Measurements from ENCODE around the gene ADAM8. TPM values are rescaled to one million over a fixed set of nuclear protein-coding genes. Genes with fewer than 3 reads are reported as not detected.

ADAM8 gene
- total and polyA plus RNA-seq, 2 donors, result 3.0 to 5.7 TPM

- Histone ChIP-seq H3K4me3 (ENCODE audit: low read depth, low read length) (no peak overlapping the region), H3K36me3 (ENCODE audit: insufficient read depth) (peaks cover 7% of the 10 kb centered on the region), H3K27ac (ENCODE audit: low read depth) (no peak overlapping the region), H3K4me1 (ENCODE audit: insufficient read depth) (no peaks in the 10 kb centered on the region)
- WGBS, result 92% methylated on average over 24 of the region's 24 CpGs
- no peak for DNase-seq (ENCODE audit: extremely low spot score)
Measured at GRCh38 chr10:133282846-133283390, 6.2 kb upstream of the ADAM8 start.

DNA sequence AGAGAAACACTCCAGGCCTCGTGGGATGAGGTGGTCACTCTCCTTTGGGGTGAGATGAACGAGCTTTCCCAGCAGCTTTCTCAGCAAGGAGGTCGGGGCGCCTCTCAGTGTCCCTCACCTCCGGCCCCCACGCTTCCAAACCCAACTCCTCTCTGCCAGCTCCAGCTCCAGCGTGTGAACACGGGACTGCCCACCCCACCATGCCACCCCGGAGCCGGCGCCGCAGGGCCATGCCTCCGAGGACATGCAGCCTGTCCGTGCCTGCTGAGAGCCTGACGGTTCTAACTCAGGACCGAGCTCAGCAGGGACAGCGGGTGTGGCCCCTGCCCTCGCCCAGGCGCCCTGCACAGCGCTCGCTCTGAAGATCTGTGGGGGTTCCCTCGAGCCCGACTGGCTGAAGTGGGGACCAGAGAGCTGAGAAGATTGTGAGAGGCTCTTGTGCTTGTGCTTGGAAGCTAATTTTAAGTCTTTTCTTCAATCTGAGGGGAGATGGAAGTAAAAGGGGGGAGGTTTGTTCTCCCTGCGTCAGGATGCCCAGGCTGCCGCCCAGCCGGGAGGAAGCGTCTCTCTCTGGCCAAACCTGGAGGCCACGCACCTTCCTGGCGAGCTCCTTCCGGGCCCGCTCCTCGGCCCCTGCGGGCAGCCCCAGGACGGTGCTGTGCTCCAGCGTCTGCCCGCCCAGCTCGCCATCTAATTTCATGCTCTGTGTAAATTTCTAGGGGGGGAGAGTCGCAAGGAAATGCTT lies 5.1 kb upstream of the ADAM8 start:
- no peaks in the 10 kb centered on the region for H3K4me1 ChIP-seq (ENCODE audit: insufficient read depth)
- H3K4me3 ChIP-seq (ENCODE audit: low read depth, low read length), result no peak overlapping the region
- 92% methylated on average over 38 of the region's 38 CpGs for WGBS
- no peak for DNase-seq (ENCODE audit: extremely low spot score)
- H3K36me3 ChIP-seq (ENCODE audit: insufficient read depth), result peaks cover 7% of the 10 kb centered on the region
- no peak overlapping the region for H3K27ac ChIP-seq (ENCODE audit: low read depth)

DNA sequence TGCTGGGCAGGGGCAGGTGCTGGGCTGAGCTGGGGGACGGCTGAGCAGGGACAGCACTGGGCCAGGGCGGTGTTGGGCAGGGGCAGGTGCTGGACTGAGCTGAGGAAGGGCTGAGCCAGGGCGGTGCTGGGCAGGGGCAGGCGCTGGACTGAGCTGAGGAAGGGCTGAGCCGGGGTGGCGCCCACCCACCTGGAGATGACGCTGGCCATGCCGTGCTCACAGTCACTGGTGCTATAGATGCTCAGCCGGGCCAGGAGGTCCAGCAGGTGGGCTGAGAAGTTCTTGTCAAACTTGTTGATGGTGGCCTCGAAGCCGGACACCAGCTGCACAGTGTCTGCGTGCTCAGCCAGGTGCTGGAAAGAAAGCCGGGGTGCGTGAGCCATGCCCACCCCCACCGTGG lies 4.4 kb upstream of the ADAM8 start:
- WGBS, result 95% methylated on average over 15 of the region's 15 CpGs

DNA sequence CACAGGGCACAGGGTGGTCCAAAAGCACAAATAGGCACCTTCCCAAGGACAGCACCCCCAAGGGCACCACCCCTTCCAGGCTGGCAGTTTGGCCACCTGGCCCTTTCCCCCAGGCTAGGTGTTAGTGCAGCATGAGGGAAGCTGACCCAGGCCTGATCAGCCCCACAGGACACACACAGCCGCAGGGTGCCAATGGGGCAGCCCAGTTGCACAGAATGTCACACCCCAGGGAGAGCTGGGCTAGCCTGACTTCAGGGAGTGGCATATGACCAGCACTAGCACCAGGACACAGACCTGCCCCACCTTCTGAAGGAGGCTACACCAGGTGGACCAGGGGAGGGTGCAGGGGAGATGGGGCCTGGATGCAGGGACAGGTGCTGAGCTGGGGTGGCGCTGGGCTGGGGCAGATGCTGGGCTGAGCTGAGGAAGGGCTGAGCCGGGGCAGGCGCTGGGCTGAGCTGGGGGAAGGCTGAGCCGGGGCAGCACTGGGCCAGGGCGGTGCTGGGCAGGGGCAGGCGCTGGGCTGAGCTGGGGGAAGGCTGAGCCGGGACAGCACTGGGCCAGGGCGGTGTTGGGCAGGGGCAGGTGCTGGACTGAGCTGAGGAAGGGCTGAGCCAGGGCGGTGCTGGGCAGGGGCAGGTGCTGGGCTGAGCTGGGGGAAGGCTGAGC lies 3.9 kb upstream of the ADAM8 start:
- Histone ChIP-seq H3K4me1 (ENCODE audit: insufficient read depth) (no peaks in the 10 kb centered on the region), H3K36me3 (ENCODE audit: insufficient read depth) (peaks cover 7% of the 10 kb centered on the region), H3K27ac (ENCODE audit: low read depth) (no peak overlapping the region), H3K4me3 (ENCODE audit: low read depth, low read length) (no peak overlapping the region)
- 94% methylated on average over 10 of the region's 10 CpGs for WGBS
- DNase-seq (ENCODE audit: extremely low spot score), result no peak

More for the DNA sequence above, 4.4 kb upstream of the ADAM8 start:
- Histone ChIP-seq H3K27ac (ENCODE audit: low read depth) (no peak overlapping the region), H3K4me1 (ENCODE audit: insufficient read depth) (no peaks in the 10 kb centered on the region), H3K36me3 (ENCODE audit: insufficient read depth) (peaks cover 7% of the 10 kb centered on the region), H3K4me3 (ENCODE audit: low read depth, low read length) (no peak overlapping the region)
- no peak for DNase-seq (ENCODE audit: extremely low spot score)

- H3K4me3 ChIP-seq (ENCODE audit: low read depth, low read length), result no peak overlapping the region
- WGBS, result 82% methylated on average over 24 of the region's 24 CpGs
- H3K4me1 ChIP-seq (ENCODE audit: insufficient read depth), result no peaks in the 10 kb centered on the region
- H3K36me3 ChIP-seq (ENCODE audit: insufficient read depth), result peaks cover 7% of the 10 kb centered on the region
- H3K27ac ChIP-seq (ENCODE audit: low read depth), result no peak overlapping the region
- DNase-seq (ENCODE audit: extremely low spot score), result no peak
Measured at GRCh38 chr10:133279326-133280226, 2.9 kb upstream of the ADAM8 start.

DNA sequence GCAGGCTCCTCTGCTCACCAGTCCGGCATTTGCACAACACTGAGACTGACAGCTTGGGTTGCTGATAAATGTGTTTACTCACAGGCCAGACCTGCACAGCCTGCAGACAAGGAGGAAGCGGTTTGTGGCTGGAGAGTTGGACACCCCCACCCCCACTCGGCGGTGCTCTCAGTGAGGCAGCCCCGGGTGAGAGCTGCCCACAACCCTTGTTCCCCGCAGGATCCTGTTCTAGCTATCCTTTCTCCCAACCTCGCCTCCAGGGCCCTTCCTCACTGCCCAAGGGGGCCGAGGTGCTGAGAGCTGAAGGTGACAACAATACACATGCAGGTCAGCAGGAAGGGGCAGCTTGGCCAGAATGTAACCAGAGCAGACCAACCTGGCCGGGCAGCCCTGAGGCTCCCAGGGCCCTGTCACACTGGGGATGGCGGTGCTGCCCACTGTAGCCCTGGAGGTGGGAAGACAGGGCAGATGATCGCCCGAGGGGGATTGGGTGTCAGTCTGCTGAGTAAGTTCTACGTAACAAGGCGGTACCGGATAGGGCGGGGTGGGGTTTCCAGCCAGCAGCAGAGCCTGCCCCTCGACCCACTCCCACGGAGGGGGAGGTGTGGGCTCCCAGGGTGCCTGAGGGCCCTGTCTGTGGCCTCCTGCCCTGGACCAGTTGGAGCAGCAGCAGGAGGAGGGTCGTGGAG lies 2.1 kb upstream of the ADAM8 start:
- H3K4me3 ChIP-seq (ENCODE audit: low read depth, low read length), result no peak overlapping the region
- DNase-seq (ENCODE audit: extremely low spot score), result no peak
- H3K27ac ChIP-seq (ENCODE audit: low read depth), result peak overlapping the region; percentile 71
- WGBS, result 67% methylated on average over 19 of the region's 19 CpGs
- peaks cover 4% of the 10 kb centered on the region for H3K36me3 ChIP-seq (ENCODE audit: insufficient read depth)
- no peaks in the 10 kb centered on the region for H3K4me1 ChIP-seq (ENCODE audit: insufficient read depth)

- Histone ChIP-seq H3K4me1 (ENCODE audit: insufficient read depth) (no peaks in the 10 kb centered on the region), H3K27ac (ENCODE audit: low read depth) (no peak overlapping the region), H3K36me3 (ENCODE audit: insufficient read depth) (peaks cover 4% of the 10 kb centered on the region), H3K4me3 (ENCODE audit: low read depth, low read length) (no peak overlapping the region)
- WGBS, result 67% methylated on average over 12 of the region's 12 CpGs
- no peak for DNase-seq (ENCODE audit: extremely low spot score)
Measured at GRCh38 chr10:133277993-133278576, 1.4 kb upstream of the ADAM8 start.

DNA sequence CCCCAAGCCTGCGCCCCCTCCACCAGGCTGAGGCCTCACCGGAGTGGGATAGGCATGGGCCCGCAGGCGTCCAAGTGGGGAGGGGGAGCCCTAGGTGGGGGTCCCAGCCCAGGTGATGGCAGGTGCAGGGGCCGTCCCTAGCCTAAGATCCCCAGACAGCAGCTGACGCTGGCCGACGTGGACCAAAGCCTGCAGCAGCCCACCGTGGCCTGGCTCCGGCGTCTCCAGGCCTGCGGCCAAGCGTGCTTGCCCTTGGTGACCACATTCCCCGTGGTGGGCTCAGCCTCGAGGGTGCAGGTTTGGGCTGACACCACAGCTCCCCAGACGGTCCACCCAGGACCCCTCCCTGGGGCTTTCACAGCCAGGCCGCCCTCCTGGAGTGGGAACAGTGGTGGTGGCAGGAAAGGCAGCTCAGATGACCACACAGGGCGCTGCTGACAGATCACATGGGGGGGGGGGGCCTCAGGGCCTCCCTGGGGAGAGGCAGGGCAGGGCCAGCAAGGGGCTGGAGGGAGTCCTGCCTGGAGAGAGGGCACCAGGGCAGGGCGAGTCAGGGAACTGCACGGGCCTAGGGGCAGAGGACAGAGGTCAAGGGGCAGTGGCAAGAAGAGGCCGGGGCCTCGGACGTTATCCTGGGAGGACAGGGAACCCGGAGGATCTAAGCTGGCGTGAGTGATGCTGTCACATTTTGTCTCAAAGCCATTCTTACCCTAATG lies 767 bp upstream of the ADAM8 start:
- DNase-seq (ENCODE audit: extremely low spot score), result no peak
- no peak overlapping the region for H3K4me3 ChIP-seq (ENCODE audit: low read depth, low read length)
- peaks cover 4% of the 10 kb centered on the region for H3K36me3 ChIP-seq (ENCODE audit: insufficient read depth)
- H3K27ac ChIP-seq (ENCODE audit: low read depth), result no peak overlapping the region
- H3K4me1 ChIP-seq (ENCODE audit: insufficient read depth), result no peaks in the 10 kb centered on the region
- WGBS, result 59% methylated on average over 25 of the region's 25 CpGs

GRCh38 chr10:133276100-133276434 lies 601 bp downstream of the ADAM8 start:
- peak overlapping the region; percentile 12 for H3K4me3 ChIP-seq (ENCODE audit: low read depth, low read length)

DNA sequence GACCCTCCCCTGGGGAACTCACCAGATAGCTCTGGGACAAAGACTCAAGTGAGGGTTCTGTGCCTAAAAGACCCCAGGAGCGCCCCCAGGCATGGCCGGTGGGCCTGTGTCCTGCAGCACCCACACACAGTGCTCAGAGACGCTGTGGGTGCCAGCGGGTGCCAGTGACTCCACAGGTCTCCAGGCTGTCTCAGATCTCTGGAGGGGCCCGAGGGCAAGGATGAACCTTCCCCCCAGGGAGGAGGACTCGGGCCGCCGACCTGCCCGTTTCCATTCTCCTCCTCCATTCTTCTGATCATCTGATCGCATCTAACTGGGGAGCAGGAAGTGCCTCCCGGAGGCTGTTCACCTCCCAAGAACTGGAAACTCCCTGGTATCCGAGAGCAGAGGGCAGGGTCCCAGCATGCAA lies 980 bp downstream of the ADAM8 start:
- DNase-seq (ENCODE audit: extremely low spot score), result no peak
- Histone ChIP-seq H3K27ac (ENCODE audit: low read depth) (no peak overlapping the region), H3K4me3 (ENCODE audit: low read depth, low read length) (peak overlapping the region; percentile 12), H3K36me3 (ENCODE audit: insufficient read depth) (peaks cover 3% of the 10 kb centered on the region), H3K4me1 (ENCODE audit: insufficient read depth) (no peaks in the 10 kb centered on the region)
- WGBS, result 33% methylated on average over 12 of the region's 12 CpGs

More at GRCh38 chr10:133276100-133276434, 601 bp downstream of the ADAM8 start:
- no peaks in the 10 kb centered on the region for H3K4me1 ChIP-seq (ENCODE audit: insufficient read depth)
- WGBS, result 21% methylated on average over 6 of the region's 6 CpGs
- no peak for DNase-seq (ENCODE audit: extremely low spot score)
- H3K36me3 ChIP-seq (ENCODE audit: insufficient read depth), result peaks cover 3% of the 10 kb centered on the region
- no peak overlapping the region for H3K27ac ChIP-seq (ENCODE audit: low read depth)

DNA sequence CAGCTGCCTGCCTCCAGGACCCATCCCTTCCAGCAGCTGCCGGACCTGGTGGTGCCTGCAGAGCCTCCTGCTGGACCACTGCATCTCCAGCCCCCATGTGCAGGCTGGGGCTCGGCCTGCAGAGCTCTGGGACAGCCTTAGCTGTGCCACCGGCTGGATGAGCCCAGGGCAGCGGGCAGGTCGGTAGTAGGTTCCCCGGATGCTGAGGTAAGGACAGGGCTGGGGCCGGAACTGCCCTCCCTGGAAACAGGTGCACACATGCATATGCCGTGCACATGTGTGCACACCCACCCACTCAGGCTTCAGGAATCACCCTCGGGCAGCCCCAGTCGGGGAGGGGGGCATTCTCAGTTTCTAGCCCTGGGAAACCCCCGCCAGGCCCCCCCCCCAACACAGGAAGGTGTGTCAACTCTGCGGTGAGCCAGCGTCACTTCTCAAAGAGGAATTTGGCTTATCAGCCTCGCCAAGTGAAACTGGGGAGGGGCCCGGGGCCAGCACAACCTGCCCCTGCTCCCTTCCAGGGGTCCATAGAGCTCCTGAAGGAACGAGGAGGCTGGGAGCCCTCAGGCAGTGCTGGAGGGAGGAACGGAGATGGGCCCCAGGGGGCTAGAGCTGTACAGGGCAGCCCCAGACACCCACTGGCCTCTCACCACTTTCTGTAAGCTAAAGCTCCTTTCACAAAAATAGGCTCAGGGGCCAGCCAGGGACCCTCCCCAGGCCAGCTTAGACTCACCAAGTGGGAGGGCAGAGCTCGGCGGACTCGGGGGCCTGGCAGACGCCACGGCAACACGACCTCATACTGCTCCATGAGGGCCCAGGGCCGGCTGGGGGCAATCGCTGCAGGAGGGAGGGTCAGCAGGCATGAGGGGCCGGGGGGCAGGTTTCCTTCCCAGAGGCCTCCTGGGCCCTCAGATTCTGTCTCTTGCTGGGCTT lies 1.7 kb downstream of the ADAM8 start:
- whole genome bisulfite sequencing, result 35% methylated on average over 26 of the region's 26 CpGs
- H3K36me3 ChIP-seq (ENCODE audit: insufficient read depth), result no peaks in the 10 kb centered on the region
- H3K4me3 ChIP-seq (ENCODE audit: low read depth, low read length), result no peak overlapping the region
- no peak for DNase-seq (ENCODE audit: extremely low spot score)
- no peaks in the 10 kb centered on the region for H3K4me1 ChIP-seq (ENCODE audit: insufficient read depth)
- no peak overlapping the region for H3K27ac ChIP-seq (ENCODE audit: low read depth)

All from urinary bladder (tissue), 4 donors.